H9 (cell line): ENCODE measurements around the gene LRP8. TPM values are rescaled to one million over a fixed set of nuclear protein-coding genes. Genes with fewer than 3 reads are reported as not detected.

Source experiments
- DNase-seq: peaks from one replicate; pipeline ENCODE4 v3.0.0-alpha.2; 2017
- H2AFZ ChIP-seq: one replicate; pipeline ENCODE4 v1.6.1; 2013; ENCODE audit warnings: mild to moderate bottlenecking, low read length, control low read depth, moderate library complexity
- H2AK5ac ChIP-seq: 2 replicates; pipeline ENCODE4 v1.6.1; 2013; ENCODE audit warnings: low read length, control low read depth, mixed read lengths; ENCODE audit not compliant: insufficient read length
- H2BK120ac ChIP-seq: one replicate; pipeline ENCODE4 v1.6.1; 2013; ENCODE audit warnings: low read depth, mild to moderate bottlenecking, low read length, control low read depth, inconsistent platforms; ENCODE audit not compliant: poor library complexity, severe bottlenecking
- H2BK12ac ChIP-seq: 2 replicates; pipeline ENCODE4 v1.6.1; 2013; ENCODE audit warnings: low read length, control low read depth, mixed read lengths, low read depth; ENCODE audit not compliant: insufficient read length
- H2BK15ac ChIP-seq: 2 replicates; pipeline ENCODE4 v1.6.1; 2013; ENCODE audit warnings: low read depth, low read length, control low read depth
- H2BK20ac ChIP-seq: one replicate; pipeline ENCODE4 v1.6.1; 2013; ENCODE audit warnings: low read depth, mild to moderate bottlenecking, low read length, control low read depth, inconsistent platforms; ENCODE audit not compliant: poor library complexity, severe bottlenecking
- H2BK5ac ChIP-seq: 2 replicates; pipeline ENCODE4 v1.6.1; 2013; ENCODE audit warnings: low read length, control low read depth, mixed read lengths; ENCODE audit not compliant: insufficient read length
- H3K14ac ChIP-seq: 2 replicates; pipeline ENCODE4 v1.6.1; 2013; ENCODE audit warnings: low read length, control low read depth; ENCODE audit not compliant: insufficient read depth
- H3K18ac ChIP-seq: 2 replicates; pipeline ENCODE4 v1.6.1; 2013; ENCODE audit warnings: low read depth, mild to moderate bottlenecking, mixed read lengths, low read length, control low read depth; ENCODE audit not compliant: insufficient read length
- H3K23ac ChIP-seq: 2 replicates; pipeline ENCODE4 v1.6.1; 2013; ENCODE audit warnings: low read length, control low read depth, mixed read lengths, low read depth; ENCODE audit not compliant: insufficient read length
- H3K23me2 ChIP-seq: 2 replicates; pipeline ENCODE4 v1.6.1; 2013; ENCODE audit warnings: low read depth, mild to moderate bottlenecking, mixed read lengths, low read length, control low read depth; ENCODE audit not compliant: insufficient read length, poor library complexity, severe bottlenecking
- H3K27ac ChIP-seq: 2 replicates; pipeline ENCODE4 v1.5.1; 2013; ENCODE audit warnings: low read length, control low read depth, mixed read lengths, low read depth; ENCODE audit not compliant: insufficient read length
- H3K27me3 ChIP-seq: 2 replicates; pipeline ENCODE4 v1.6.1; 2013; ENCODE audit warnings: low read length, control low read depth, inconsistent platforms; ENCODE audit not compliant: insufficient read depth
- H3K4ac ChIP-seq: 2 replicates; pipeline ENCODE4 v1.6.1; 2013; ENCODE audit warnings: low read depth, mild to moderate bottlenecking, control low read depth, inconsistent platforms, low read length, moderate library complexity
- H3K4me1 ChIP-seq: 2 replicates; pipeline ENCODE4 v1.6.1; 2013; ENCODE audit warnings: low read length, control low read depth, inconsistent platforms; ENCODE audit not compliant: insufficient read depth
- H3K4me2 ChIP-seq: 2 replicates; pipeline ENCODE4 v1.6.1; 2013; ENCODE audit warnings: low read length, control low read depth, mixed read lengths; ENCODE audit not compliant: insufficient read length, insufficient read depth
- H3K56ac ChIP-seq: 2 replicates; pipeline ENCODE4 v1.6.1; 2013; ENCODE audit warnings: low read depth, mild to moderate bottlenecking, mixed read lengths, low read length, control low read depth; ENCODE audit not compliant: insufficient read length
- H3K79me1 ChIP-seq: 2 replicates; pipeline ENCODE4 v1.6.1; 2013; ENCODE audit warnings: low read depth, mild to moderate bottlenecking, moderate library complexity, low read length, control low read depth, inconsistent platforms; ENCODE audit not compliant: insufficient read depth, poor library complexity, severe bottlenecking
- H3K79me2 ChIP-seq: 2 replicates; pipeline ENCODE4 v1.6.1; 2013; ENCODE audit warnings: low read length, control low read depth, inconsistent platforms; ENCODE audit not compliant: insufficient read depth
- H3K9ac ChIP-seq: 2 replicates; pipeline ENCODE4 v1.6.1; 2013; ENCODE audit warnings: low read length, control low read depth, mixed read lengths; ENCODE audit not compliant: insufficient read length; ENCODE audit errors: extremely low read depth
- H3K9me3 ChIP-seq: one replicate; pipeline ENCODE4 v1.6.1; 2013; ENCODE audit warnings: low read depth, low read length, inconsistent platforms; ENCODE audit not compliant: control insufficient read depth
- H3T11ph ChIP-seq: one replicate; pipeline ENCODE4 v1.6.1; 2013; ENCODE audit warnings: mild to moderate bottlenecking, low read length, control low read depth, inconsistent platforms
- H4K20me1 ChIP-seq: one replicate; pipeline ENCODE4 v1.6.1; 2013; ENCODE audit not compliant: control insufficient read depth, insufficient read length, insufficient read depth
- H4K5ac ChIP-seq: 2 replicates; pipeline ENCODE4 v1.6.1; 2013; ENCODE audit warnings: low read depth, mild to moderate bottlenecking, mixed read lengths, low read length, control low read depth; ENCODE audit not compliant: insufficient read length
- H4K8ac ChIP-seq: replicated peaks from 2 replicates; pipeline ENCODE4 v1.6.1; 2013; ENCODE audit warnings: low read length, control low read depth, mixed read lengths, low read depth; ENCODE audit not compliant: insufficient read length
- H4K91ac ChIP-seq: 2 replicates; pipeline ENCODE4 v1.6.1; 2013; ENCODE audit warnings: low read depth, mild to moderate bottlenecking, moderate library complexity, mixed read lengths, low read length, control low read depth; ENCODE audit not compliant: insufficient read length
- H3K27ac Mint-ChIP-seq, 3 experiments: 2 replicates in 2 of 3; 3 replicates in 1 of 3; pipeline ENCODE4 v1.8.0; 2020 to 2021; ENCODE audit warnings: mixed read lengths in 3 of 3, mild to moderate bottlenecking in 1 of 3, moderate library complexity in 1 of 3
- H3K27me3 Mint-ChIP-seq: 2 replicates; pipeline ENCODE4 v1.8.0; 2021; ENCODE audit warnings: low read depth, mild to moderate bottlenecking, moderate library complexity, mixed read lengths
- H3K36me3 Mint-ChIP-seq, 3 experiments: 2 replicates in 2 of 3; 3 replicates in 1 of 3; pipeline ENCODE4 v1.8.0; 2020 to 2021; ENCODE audit warnings: low read depth in 3 of 3, mixed read lengths in 3 of 3; ENCODE audit not compliant: insufficient read depth in 1 of 3
- H3K4me1 Mint-ChIP-seq, 2 experiments: 2 replicates each; pipeline ENCODE4 v1.8.0; 2020; ENCODE audit warnings: mixed read lengths in 2 of 2
- H3K4me3 Mint-ChIP-seq, 2 experiments: 2 replicates in 1 of 2; 3 replicates in 1 of 2; pipeline ENCODE4 v1.8.0; 2020 to 2021; ENCODE audit warnings: mild to moderate bottlenecking in 2 of 2, mixed read lengths in 2 of 2, moderate library complexity in 1 of 2
- H3K9me3 Mint-ChIP-seq, 2 experiments: 2 replicates in 1 of 2; 3 replicates in 1 of 2; pipeline ENCODE4 v1.8.0; 2020; ENCODE audit warnings: mild to moderate bottlenecking in 2 of 2, mixed read lengths in 2 of 2, moderate library complexity in 1 of 2
- WGBS: extraction: QIAGEN DNeasy Blood & Tissue Kit; methylation state at CpG from one replicate; pipeline ENCODE4 v1.1.7; 2013; ENCODE audit warnings: missing lambda C conversion rate, low lambda C conversion rate, mixed read lengths; ENCODE audit not compliant: insufficient read length; ENCODE audit errors: extremely low coverage; 5-methylcytosine and 5-hydroxymethylcytosine counted together
- total RNA-seq: library from RNA; stranded (reverse); gene quantifications from 2 replicates; pipeline ENCODE4 v1.2.1, GENCODE V29; 2021
- TF ChIP-seq, protein P1 (sequence below): fragments of 200-600 bp; sonication (generic); conservative IDR thresholded peaks from 3 replicates; pipeline ENCODE4 v1.8.0; 2021; ENCODE audit warnings: antibody characterized with exemption, mild to moderate bottlenecking

The LRP8 gene
- total RNA-seq, 1 experiment from 2014 or later: 78.6 TPM

GRCh38 chr1:53375440-53375839 is 47.6 kb upstream of the LRP8 start:
- Histone ChIP-seq H2BK120ac (no peak overlapping the region), H3K18ac (no peak overlapping the region), H4K5ac (no peak overlapping the region), H2BK5ac (no peak overlapping the region), H4K8ac (no peak overlapping the region), H4K20me1 (no peaks in the 10 kb centered on the region), H2BK20ac (no peak overlapping the region), H3K14ac (no peak overlapping the region), H3K4ac (no peak overlapping the region), H3K79me2 (no peaks in the 10 kb centered on the region), H4K91ac (no peak overlapping the region), H3K9ac (no peak overlapping the region), H3K79me1 (no peaks in the 10 kb centered on the region), H3K56ac (no peak overlapping the region), H3K4me2 (no peak overlapping the region), H3K27me3 (no peaks in the 10 kb centered on the region), H3K4me1 (peaks cover 2% of the 10 kb centered on the region; the same call in 1 of the 2 replicates), H3K23ac (no peak overlapping the region), H2AK5ac (no peak overlapping the region), H2BK12ac (no peak overlapping the region), H2BK15ac (no peak overlapping the region), H3K27ac (no peak overlapping the region), H3T11ph (no peak overlapping the region), H2AFZ (no peak overlapping the region), H3K23me2 (no peaks in the 10 kb centered on the region), H3K9me3 (no peaks in the 10 kb centered on the region)
- H3K9me3 Mint-ChIP-seq: no peaks in the 10 kb centered on the region; a peak in 1 of 5 replicates
- DNase-seq: peak; percentile 32
- no CpG with 5 or more reads among the region's 13 CpGs for WGBS
- H3K27ac Mint-ChIP-seq: peak overlapping the region in 1 of 3 experiments; percentile 54; a peak in 2 of 7 replicates
- H3K27me3 Mint-ChIP-seq: peaks cover 33% of the 10 kb centered on the region
- no peaks in the 10 kb centered on the region for H3K36me3 Mint-ChIP-seq
- TF ChIP-seq, protein P1, sequence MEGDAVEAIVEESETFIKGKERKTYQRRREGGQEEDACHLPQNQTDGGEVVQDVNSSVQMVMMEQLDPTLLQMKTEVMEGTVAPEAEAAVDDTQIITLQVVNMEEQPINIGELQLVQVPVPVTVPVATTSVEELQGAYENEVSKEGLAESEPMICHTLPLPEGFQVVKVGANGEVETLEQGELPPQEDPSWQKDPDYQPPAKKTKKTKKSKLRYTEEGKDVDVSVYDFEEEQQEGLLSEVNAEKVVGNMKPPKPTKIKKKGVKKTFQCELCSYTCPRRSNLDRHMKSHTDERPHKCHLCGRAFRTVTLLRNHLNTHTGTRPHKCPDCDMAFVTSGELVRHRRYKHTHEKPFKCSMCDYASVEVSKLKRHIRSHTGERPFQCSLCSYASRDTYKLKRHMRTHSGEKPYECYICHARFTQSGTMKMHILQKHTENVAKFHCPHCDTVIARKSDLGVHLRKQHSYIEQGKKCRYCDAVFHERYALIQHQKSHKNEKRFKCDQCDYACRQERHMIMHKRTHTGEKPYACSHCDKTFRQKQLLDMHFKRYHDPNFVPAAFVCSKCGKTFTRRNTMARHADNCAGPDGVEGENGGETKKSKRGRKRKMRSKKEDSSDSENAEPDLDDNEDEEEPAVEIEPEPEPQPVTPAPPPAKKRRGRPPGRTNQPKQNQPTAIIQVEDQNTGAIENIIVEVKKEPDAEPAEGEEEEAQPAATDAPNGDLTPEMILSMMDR: no peak
- no peak overlapping the region for H3K4me3 Mint-ChIP-seq
- H3K4me1 Mint-ChIP-seq: peaks cover 24 to 38% of the 10 kb centered on the region in 2 experiments
